ENCODE results near the gene CT45A10. TPM values are rescaled to one million over a fixed set of nuclear protein-coding genes. Genes with fewer than 3 reads are reported as not detected.
"Not testable (repeated sequence)": the region's sequence is repeated elsewhere in the genome, so short reads cannot be mapped to it uniquely, and the experiment has no call there.

CT45A10 gene, protein sequence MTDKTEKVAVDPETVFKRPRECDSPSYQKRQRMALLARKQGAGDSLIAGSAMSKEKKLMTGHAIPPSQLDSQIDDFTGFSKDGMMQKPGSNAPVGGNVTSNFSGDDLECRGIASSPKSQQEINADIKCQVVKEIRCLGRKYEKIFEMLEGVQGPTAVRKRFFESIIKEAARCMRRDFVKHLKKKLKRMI
- not detected in 2 replicates for total RNA-seq (2014; rRNA removed; shearing (Covaris generic))

DNA sequence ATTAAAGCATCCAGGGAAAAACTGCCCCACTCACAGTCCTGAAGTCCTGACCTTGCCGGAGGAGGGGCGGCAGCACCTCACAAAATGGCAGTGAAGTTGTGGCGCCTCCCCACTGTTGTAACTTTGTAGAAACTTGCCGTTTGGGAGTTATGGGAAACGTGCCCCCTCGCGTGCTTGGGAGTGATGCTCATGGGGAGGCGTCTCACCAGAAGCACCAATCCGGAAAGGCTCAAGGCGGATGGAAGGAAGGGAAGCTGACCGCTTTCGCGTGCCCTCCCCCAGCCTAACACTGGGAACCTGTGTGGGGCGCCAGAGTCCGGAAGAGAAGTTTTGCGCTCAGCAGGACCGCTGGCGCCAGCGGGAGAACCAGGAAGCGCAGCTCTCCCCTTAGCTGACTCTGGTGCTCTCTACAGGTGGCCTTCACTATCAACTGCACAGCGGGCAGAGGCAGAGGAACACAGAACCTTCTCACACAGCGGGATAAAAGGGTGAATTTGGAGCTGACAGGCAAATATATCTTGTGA, at the start of gene CT45A10, which contains the start of gene SAGE1:
Gene CT45A10 (minus strand): TSS at position 151 of the 524 bp plus-strand sequence. CDS start 8,100 bp downstream, outside the sequence.
Gene SAGE1 (plus strand): TSS at position 423 of the 524 bp plus-strand sequence. CDS start 2,527 bp downstream, outside the sequence.
- DNase-seq (ENCODE audit: low spot score), result no peak

GRCh38 chrX:135931644-135932487, 38.6 kb upstream of the CT45A10 start:
- DNase-seq (ENCODE audit: low spot score), result peak; percentile 66

GRCh38 chrX:135927897-135928296, 34.7 kb upstream of the CT45A10 start:
- no peak for DNase-seq (ENCODE audit: low spot score)

DNA sequence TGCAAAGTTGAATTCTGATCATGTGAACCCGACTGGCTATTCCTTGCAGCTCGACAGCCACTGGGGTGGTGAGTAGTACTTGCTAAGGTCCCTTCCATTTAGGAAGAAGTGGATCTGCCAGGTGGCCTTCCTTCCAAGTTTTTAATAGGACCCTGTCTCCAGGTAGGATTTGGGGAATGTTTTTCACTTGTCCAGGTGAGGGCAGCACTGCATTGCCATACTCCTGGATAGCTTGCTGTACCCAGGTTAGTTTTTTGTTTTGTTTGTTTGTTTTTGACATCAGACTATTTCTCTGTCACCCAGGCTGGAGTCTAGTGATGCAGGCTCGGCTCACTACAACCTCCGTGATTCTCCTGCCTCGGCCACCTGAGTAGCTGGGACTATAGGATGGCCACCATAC, 30.1 kb upstream of the CT45A10 start:
- peak; percentile 29 for DNase-seq (ENCODE audit: low spot score)

GRCh38 chrX:135920516-135920915, 27.3 kb upstream of the CT45A10 start:
- DNase-seq (ENCODE audit: low spot score), result not testable (repeated sequence)

GRCh38 chrX:135914404-135914803, 21.2 kb upstream of the CT45A10 start:
- DNase-seq (ENCODE audit: low spot score), result no peak

- DNase-seq (ENCODE audit: low spot score), result no peak
These were observed 17.0 kb upstream of the CT45A10 start for GRCh38 chrX:135910251-135910650.

GRCh38 chrX:135892781-135893180, 463 bp downstream of the CT45A10 start:
- DNase-seq (ENCODE audit: low spot score), result no peak

DNA sequence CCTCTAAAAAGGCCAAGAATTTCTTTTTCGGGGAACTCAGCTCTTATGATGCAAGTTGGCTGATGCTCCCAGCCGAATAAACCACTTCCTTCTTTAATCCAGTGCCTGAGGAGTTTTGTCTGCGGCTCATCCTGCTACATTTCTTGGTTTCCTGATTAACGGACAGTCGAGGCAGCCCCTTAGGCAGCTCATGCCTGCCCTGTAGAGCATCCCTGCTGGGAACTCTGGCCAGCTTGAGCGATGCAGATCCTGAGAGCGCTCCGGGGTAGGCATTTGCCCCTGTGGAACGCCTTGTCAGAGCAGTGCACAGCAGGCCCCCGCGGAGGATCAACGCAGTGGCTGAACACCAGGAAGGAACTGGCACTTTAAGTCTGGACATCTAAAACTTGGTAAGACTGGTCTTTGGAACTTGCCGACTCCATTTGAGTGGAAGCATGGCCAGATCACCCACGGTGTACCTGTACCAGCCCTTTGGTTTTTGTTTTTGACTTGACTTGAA, 3.1 kb downstream of the CT45A10 start:
- DNase-seq (ENCODE audit: low spot score), result no peak

GRCh38 chrX:135888976-135889375, 4.3 kb downstream of the CT45A10 start:
- DNase-seq (ENCODE audit: low spot score), result peak; percentile 22

GRCh38 chrX:135888230-135888629, 5.0 kb downstream of the CT45A10 start:
- not testable (repeated sequence) for DNase-seq (ENCODE audit: low spot score)

DNA sequence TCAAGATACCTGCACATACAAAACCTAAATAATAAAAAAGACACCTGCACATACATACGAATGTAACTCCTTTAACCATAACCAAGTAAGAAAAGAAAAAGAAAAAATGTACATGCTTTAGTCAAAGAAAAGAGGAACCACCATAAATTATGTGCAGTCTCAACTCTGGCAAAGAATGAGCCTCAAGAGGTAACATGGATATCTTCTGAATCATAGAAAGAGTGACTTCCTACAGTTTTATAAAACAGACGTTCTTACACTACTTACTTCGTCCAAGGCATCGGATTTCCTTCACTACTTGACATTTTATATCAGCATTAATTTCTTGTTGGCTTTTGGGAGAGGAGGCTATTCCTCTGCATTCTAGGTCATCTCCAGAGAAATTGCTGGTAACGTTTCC, 10.5 kb downstream of the CT45A10 start:
- not testable (repeated sequence) for DNase-seq (ENCODE audit: low spot score)

DNA sequence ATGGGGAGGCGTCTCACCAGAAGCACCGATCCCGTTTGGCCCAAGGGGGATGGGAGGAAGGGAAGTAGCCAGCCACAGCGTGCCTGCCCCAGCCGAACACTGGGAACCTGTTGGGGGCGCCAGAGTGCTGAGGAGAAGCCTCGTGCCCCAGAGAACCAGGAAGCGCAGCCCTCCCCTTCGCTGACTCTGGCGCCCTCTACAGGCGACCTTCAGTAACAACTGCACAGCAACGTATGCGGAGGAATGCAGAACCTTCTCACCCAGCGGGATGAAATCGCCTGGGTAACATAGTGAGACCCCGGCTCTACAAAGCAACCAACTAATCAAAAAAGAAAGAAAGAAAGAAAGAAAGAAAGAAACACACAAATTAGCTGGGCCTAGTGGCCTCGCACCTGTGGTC, 21.5 kb downstream of the CT45A10 start, which contains the start of gene CT45A9:
Gene CT45A9 (minus strand): TSS at position 101 of the 400 bp plus-strand sequence. CDS start 3,751 bp downstream, outside the sequence.
- DNase-seq (ENCODE audit: low spot score), result not testable (repeated sequence)

- DNase-seq (ENCODE audit: low spot score), result not testable (repeated sequence)
These were observed 38.8 kb downstream of the CT45A10 start, which contains the start of gene CT45A8 for GRCh38 chrX:135854438-135854837. Gene CT45A8 (minus strand): TSS chrX:135854538. CDS start chrX:135850783, 3,755 bp downstream.

DNA sequence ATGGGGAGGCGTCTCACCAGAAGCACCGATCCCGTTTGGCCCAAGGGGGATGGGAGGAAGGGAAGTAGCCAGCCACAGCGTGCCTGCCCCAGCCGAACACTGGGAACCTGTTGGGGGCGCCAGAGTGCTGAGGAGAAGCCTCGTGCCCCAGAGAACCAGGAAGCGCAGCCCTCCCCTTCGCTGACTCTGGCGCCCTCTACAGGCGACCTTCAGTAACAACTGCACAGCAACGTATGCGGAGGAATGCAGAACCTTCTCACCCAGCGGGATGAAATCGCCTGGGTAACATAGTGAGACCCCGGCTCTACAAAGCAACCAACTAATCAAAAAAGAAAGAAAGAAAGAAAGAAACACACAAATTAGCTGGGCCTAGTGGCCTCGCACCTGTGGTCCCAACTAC, 56.1 kb downstream of the CT45A10 start, which contains the start of gene CT45A7:
Gene CT45A7 (minus strand): TSS at position 101 of the 400 bp plus-strand sequence. CDS start 3,747 bp downstream, outside the sequence.
- DNase-seq (ENCODE audit: low spot score), result not testable (repeated sequence)

Other genes starting within 250 kb of the CT45A10 start
- gene CT45A1, start 179.8 kb downstream of the CT45A10 start, total RNA-seq (2014; rRNA removed; shearing (Covaris generic)), result not detected in 2 replicates
- gene CT45A3, start 125.3 kb downstream of the CT45A10 start, total RNA-seq (2014; rRNA removed; shearing (Covaris generic)), result not detected in 2 replicates
- not detected in 2 replicates for gene CT45A5, start 107.9 kb downstream of the CT45A10 start, total RNA-seq (2014; rRNA removed; shearing (Covaris generic))
- not detected in 2 replicates for gene CT45A6, start 90.7 kb downstream of the CT45A10 start, total RNA-seq (2014; rRNA removed; shearing (Covaris generic))
- gene CT45A2, start 73.4 kb downstream of the CT45A10 start, total RNA-seq (2014; rRNA removed; shearing (Covaris generic)), result not detected in 2 replicates
- not detected in 2 replicates for gene CT45A7, start 56.2 kb downstream of the CT45A10 start, total RNA-seq (2014; rRNA removed; shearing (Covaris generic))
- gene CT45A8, start 38.9 kb downstream of the CT45A10 start, total RNA-seq (2014; rRNA removed; shearing (Covaris generic)), result not detected in 2 replicates
- not detected in 2 replicates for gene CT45A9, start 21.6 kb downstream of the CT45A10 start, total RNA-seq (2014; rRNA removed; shearing (Covaris generic))
- not detected in 2 replicates for gene SAGE1, start 272 bp upstream of the CT45A10 start, total RNA-seq (2014; rRNA removed; shearing (Covaris generic))
- 8.7 and 9.9 TPM in 2 replicates for gene MMGT1, start 80.5 kb upstream of the CT45A10 start, total RNA-seq (2014; rRNA removed; shearing (Covaris generic))
- 5.3 and 6.3 TPM in 2 replicates for gene SLC9A6, start 92.0 kb upstream of the CT45A10 start, total RNA-seq (2014; rRNA removed; shearing (Covaris generic))

Data from HT-29 (cell line).